NCI-H1436 treated with DMSO at 0.1 percent for 48 hours (cell line): Measurements from ENCODE around the gene CYP19A1.

Experiments used
- DNase-seq: peaks from one replicate; lab custom pipeline; 2025; lab: John Stamatoyannopoulos, UW

The CYP19A1 gene

GRCh38 chr15:51325167-51325566 lies 13.2 kb downstream of the CYP19A1 start:
- no peak for DNase-seq

GRCh38 chr15:51323749-51324148 lies 14.6 kb downstream of the CYP19A1 start:
- no peak for DNase-seq

GRCh38 chr15:51322621-51323296 lies 15.6 kb downstream of the CYP19A1 start:
- no peak for DNase-seq

GRCh38 chr15:51321316-51321715 lies 17.1 kb downstream of the CYP19A1 start:
- DNase-seq, result no peak

GRCh38 chr15:51320843-51321242 lies 17.6 kb downstream of the CYP19A1 start:
- no peak for DNase-seq

GRCh38 chr15:51319539-51319938 lies 18.9 kb downstream of the CYP19A1 start:
- DNase-seq, result no peak

- no peak for DNase-seq
These were observed 19.8 kb downstream of the CYP19A1 start for GRCh38 chr15:51318382-51319150.

- no peak for DNase-seq
These were observed 21.8 kb downstream of the CYP19A1 start for GRCh38 chr15:51316636-51317035.

- no peak for DNase-seq
These were observed 22.7 kb downstream of the CYP19A1 start for GRCh38 chr15:51315726-51316125.

GRCh38 chr15:51314391-51315337 lies 23.7 kb downstream of the CYP19A1 start:
- no peak for DNase-seq

GRCh38 chr15:51313644-51314280 lies 24.6 kb downstream of the CYP19A1 start:
- DNase-seq, result no peak

GRCh38 chr15:51313074-51313393 lies 25.4 kb downstream of the CYP19A1 start:
- DNase-seq, result no peak

GRCh38 chr15:51312166-51313073 lies 26.0 kb downstream of the CYP19A1 start:
- DNase-seq, result no peak

- no peak for DNase-seq
These were observed 26.9 kb downstream of the CYP19A1 start for GRCh38 chr15:51311510-51311909.

GRCh38 chr15:51310064-51310463 lies 28.3 kb downstream of the CYP19A1 start:
- no peak for DNase-seq

- no peak for DNase-seq
These were observed 30.6 kb downstream of the CYP19A1 start for GRCh38 chr15:51307811-51308210.

GRCh38 chr15:51307325-51307724 lies 31.1 kb downstream of the CYP19A1 start:
- DNase-seq, result no peak

GRCh38 chr15:51303462-51303980 lies 34.9 kb downstream of the CYP19A1 start:
- no peak for DNase-seq

- no peak for DNase-seq
These were observed 35.9 kb downstream of the CYP19A1 start for GRCh38 chr15:51302480-51302879.

GRCh38 chr15:51299187-51300015 lies 39.0 kb downstream of the CYP19A1 start:
- DNase-seq, result no peak
